ENCODE results near the gene TEX51.

The TEX51 gene

DNA sequence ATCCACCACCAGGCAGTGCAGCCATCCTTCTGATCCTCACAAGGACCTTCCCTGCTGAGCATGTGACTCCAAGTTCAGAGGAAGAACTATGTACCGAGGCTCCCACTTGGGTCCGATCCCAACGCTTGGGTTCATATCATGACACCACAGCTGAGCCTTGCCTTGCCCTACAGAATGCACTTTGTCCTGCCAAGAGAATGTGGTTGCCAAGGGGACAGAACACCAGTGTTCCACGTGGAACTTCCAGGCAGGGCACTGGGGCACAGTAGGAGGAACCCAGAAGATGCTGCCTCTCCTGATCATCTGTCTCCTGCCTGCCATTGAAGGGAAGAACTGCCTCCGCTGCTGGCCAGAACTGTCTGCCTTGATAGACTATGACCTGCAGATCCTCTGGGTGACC is at the start of gene TEX51:
Gene TEX51, plus strand, starts transcription at position 255 of the 400 bp plus-strand sequence. Its CDS starts 29 bp downstream, at position 284.
- DNase-seq, result no peak

DNA sequence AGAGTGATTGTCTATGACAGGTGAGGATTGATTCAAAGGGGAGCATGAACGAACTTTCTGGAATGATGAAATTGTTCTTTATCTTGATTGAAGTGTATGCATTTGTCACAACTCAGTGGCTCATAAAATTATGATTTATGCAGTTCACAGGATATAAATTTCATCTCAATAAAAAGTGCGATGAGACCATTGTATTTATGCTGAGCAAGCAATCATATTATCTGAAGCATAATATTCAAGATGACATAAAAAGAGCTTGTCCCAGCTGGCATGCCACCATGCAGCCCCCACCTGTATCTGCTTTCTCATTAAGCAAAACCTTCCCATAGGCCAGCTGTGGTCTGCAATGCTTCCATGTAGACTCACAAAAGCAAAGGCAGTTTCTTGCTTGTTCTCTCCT is 49.6 kb upstream of the TEX51 start:
- DNase-seq, result no peak

DNA sequence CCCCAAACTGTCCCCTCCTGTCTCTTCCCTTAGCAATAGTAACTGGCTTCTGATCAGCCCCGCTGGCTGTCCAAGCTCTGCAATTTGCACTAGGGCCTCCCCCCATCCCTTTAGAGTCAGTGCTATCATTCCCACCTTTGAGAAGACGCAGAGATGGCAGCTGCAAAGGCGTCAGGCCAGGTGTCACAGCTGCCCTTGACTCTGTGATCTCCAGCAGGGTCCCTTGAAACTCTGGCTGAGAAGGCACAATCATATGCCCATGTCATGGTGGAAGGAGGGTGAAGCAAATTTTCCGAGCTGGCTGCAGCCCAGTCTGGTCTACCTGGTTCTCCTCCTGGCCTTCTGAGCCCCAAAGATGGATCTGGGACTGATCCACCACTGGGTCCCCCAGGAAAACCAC is 49.2 kb upstream of the TEX51 start:
- no peak for DNase-seq

DNA sequence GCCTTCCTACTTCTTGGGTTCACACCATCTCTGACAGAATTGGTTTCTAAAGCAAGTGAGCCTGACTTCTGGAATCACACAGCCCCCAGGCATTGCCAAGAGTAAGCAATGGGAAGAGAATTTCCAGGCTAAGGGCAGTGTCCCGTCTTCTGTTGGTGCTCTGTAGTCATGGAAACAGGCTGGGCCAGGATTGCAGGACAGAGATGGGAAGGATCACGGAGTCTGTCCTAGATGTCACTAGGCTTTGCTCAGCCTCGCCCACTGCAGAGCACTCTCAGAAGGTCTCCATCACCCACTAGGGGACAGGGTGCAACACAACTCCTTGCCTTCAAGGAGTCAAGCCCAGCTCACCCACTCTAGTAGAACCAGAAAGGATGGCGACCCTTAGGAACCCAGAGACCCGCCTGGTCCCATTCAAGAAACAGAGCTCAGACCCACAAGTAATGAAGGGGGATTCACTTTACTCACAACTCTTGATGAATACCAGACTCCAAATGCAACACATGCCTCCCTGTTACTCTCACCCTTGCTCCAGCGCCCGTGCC is 48.6 kb upstream of the TEX51 start:
- no peak for DNase-seq

DNA sequence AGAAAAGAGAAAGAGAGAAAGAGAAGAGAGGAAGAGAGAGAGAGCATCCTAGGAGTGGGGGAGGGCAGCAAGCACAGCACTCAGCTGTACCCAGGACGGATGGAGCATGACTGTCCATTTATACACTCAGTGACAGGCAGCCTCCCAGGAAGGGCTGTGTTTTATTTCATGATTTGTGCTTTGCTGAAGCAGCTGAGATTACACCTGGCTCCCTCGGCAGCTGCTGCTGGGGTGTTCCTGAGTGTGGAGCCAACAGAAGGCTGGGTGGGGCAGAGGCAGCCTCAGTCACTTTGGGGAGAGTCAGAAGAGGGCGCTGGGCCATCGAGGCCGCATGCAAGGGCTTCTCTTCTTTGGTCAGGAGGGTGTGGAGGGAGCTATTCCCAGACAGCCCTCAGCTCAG is 47.8 kb upstream of the TEX51 start:
- DNase-seq, result no peak

DNA sequence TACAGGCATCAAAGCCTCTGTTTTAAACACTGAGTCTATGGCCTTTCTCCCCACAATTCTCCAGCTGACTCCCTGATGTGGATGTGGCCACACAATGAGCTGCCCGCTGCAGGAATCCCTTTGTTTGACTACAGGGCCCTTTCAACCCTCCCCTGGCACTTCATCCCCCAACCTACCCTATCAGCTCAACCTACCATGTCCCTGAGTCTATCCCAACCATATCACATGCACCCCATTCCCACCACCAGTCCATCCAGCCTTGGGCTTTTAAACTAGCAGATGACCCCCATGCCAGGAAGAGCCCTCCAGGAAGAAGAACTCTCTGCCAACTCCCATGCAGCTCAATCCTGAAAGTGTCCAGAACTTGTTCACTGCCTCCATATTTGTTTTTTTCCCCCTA is 46.9 kb upstream of the TEX51 start:
- DNase-seq, result no peak

DNA sequence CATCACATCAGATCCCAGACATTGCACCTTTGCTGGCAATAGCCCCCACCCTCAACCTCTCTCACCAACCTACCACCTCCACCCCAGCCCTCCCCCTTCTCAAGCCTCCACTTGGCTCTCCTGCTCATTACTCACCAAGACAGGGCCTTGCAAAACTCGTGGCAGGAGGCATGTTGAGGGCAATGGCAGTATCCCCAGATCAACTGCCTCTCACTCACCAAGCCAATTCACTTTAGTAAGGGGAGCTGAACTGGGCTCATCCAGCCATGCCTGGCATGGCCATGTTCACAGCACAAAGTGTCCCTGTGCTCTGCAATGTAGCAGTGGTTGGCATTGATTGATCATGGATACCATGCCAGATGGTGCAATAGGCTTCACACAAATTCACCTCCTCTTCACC is 46.3 kb upstream of the TEX51 start:
- DNase-seq, result no peak

DNA sequence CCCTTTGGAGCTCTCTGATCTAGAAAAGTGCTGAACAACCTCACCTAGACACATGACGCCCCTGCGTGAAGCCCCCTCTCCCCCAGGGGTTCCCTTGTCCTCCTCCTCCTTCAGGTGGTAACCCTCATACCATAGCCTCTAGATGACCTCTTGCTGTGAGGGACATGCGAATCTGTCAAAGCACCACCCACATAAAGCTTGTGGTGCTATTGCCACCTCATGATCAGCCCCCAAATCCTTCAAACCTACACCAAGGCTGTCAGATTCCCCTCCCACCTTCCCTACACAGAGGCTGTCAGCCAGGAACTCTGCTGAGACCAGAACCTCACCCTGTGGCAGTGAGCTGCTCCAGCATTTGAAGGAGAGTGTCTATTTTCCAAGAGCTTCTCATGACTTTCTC is 43.1 kb upstream of the TEX51 start:
- DNase-seq, result no peak

DNA sequence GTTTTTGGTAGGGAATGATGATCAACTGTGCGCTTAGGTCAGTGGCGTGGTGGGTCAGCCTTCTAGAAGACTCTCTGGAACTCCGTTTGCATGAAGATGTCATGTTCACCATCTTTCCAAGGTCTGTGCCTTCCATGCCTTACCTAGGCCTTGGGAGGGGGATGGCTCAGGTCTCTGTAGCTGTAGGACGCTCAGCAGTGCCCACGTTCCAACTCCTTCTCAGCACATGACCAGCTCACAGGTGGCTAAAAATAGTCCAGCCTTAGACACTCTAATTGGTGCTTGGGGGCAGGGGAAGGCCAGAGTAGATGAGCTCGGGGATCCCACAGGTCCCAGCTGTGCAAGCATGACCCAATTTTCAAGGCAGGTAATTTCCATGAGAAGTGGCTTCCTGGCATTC is 42.3 kb upstream of the TEX51 start:
- DNase-seq, result no peak

DNA sequence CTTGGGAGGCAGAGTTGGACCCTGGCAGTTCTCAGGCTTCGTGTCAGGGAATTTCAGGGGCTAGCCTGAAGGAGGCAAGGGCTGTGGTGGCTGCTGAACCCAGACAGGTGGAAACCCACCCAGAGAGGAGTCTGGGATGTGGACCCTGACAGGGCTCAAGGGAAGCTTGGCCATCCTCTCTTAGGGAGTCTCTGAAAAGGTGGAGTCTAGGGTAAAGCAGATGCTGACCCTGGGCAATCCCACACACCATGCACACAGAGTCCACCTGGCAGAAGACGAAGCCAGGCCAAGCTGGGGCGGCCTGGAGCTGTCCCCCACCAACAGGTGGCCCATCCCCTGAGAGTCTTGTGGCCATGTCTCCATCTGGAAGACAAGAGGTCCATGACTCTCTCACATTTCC is 41.2 kb upstream of the TEX51 start:
- no peak for DNase-seq

DNA sequence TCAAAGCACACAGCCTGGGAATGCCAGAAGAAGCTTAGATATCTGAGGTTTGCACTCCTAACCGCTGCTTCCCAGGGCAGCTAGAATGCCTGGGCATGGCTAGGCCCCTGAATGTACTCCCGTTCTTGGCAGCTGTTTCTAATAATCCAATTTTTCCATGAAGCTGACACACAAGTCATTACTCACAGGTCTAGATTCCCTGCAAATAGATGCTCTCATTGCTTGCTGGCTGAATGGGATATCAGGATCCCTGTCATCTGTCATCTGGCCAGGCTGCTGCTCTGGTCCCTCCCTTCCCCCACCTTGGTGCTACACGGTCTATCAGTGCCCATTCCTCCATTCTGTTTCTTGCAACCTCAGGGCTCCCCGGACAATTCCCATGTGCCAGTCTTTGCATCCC is 40.7 kb upstream of the TEX51 start:
- DNase-seq, result no peak

DNA sequence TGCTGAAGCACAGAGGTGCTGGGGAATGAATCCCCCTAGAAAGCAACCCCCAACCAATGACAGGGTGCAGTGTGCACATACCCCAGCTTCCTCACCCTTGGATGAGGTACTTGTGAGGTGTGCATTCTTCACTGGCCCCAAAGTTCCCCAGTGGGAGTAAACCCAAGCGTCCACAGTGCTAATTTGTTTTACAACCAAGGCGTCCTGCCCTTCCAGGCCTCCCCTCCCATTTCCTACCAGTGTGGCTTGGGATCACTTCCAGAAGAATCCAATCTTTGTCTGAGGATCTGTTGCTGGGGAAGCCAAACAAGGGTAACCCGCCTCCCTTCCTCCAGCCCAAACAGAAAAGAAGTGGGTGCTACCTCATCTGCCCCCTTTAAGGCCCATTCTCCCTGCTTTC is 40.3 kb upstream of the TEX51 start:
- no peak for DNase-seq

DNA sequence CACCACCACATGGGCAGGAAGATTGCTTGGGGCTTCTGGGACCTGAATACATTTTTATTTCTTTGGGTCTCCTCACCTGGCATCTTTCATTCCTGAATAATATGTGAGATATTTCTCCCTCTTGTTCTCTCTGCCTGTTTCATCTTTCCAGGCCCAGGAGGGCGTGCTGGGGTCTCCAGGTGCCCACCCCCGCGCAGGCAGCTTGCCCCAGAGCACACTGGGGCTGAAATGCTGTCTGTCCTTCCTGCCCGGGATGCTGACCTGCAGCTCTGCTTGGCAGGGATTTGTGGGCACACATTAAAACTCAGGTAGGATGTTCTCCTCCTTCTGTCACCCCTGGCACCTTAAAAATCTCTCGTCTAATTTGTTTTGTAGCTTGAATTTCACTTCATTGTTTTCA is 39.7 kb upstream of the TEX51 start:
- DNase-seq, result no peak

DNA sequence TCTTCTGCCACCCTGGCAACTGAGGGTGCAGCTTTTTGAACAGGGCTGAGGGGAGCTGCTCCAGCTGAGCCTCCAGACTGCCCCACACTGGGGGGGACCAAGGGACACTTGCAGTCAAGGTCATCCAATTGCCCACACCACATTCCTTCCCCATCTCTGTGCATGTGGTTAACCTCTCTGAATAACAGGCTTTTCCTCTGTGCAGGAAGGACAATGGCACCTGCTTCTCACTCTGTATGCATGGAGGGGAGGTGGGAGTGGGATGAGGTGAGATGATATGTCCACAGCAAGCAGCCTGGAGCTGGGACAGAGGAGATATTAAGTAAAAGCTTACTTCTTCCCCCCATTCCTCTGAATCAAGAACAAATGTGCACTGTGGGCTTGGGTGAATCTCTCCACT is 39.1 kb upstream of the TEX51 start:
- no peak for DNase-seq

DNA sequence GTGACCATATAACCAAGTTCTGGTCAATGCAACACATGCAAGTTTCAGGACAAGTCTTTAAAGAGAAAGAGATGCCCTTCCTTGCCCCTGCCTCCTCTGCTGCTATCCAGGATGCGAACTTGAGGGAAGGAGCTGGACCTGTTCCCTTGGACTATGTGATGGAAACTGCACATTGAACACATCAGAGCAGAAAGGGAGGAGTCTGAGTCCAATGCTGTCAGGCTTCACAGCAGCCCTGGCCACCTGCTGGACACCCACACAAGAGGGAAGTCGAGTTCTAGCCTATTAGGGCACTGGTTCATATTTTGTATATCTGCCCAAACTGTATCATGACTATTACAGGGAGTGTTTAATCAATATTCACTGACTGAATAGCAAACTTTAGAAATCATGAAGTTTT is 38.3 kb upstream of the TEX51 start:
- DNase-seq, result no peak

DNA sequence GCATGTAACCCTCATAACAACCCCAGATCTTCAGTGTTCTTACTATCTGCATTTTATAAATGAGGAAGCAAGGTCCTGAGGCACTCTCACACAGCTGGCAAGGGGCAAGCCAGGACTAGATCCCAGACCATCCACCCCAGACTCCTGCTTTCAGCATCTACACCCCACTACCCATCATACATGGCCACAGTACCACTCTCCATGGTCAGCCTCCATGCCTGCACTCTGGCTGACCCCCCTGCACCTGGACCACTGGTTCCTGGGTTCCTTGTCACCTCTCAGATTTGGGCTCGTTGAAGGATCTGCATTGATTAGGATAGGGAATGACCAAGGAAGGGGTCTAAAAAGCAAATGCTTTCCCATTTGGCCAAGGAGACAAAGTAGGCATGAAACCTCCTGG is 36.0 kb upstream of the TEX51 start:
- DNase-seq, result no peak

DNA sequence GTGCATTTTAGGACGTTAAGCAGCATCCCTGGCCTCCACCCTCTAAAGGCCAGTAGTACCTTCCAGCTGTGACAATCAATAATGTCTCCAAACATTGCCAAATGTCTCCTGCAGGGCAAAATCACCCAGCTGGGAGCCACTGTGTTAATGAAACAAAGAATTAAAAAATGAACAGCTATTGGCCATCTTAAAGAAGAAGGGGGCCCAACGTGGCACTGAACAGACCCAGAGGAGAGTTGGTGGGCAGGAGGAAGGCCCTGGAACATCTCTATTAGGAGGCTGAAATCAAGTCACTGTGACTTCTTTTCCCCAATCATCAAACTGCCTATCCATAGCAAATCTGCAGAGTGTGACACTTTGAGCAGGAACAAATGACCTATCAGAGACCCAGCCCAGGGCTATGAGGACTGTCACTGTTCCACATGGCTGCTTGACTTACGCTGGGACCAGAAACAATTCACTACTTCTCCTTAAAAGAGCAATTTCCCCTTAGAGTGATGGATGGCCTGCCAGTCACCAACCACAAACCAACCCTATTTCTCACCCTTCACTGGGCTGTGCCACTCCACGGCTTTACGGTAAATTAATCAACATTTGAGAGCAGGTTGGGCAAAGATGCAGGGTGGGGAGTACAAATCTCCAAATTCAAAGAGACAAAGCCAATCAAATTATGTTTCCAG is 35.2 kb upstream of the TEX51 start:
- peak in 1 of 2 experiments; percentile 53 for DNase-seq

DNA sequence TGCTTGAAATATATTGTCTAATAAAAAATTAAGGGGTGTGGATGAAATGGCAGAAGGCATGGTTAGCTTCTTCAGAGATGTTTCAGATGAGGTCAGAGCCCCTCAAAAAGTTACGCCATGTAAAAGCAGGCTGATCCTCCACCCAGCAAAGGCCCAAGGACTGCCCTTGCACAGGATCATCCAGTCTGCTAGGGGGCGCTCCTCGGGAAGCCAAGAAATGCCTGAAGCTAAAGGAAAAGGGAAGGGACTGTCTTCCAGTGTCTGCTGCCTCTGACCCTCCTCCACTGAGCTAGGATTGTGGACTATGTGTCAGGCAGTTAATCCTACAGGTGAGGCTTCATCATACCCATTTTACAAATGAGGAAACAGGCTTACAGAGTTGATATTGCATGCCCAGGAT is 33.8 kb upstream of the TEX51 start:
- DNase-seq, result no peak

DNA sequence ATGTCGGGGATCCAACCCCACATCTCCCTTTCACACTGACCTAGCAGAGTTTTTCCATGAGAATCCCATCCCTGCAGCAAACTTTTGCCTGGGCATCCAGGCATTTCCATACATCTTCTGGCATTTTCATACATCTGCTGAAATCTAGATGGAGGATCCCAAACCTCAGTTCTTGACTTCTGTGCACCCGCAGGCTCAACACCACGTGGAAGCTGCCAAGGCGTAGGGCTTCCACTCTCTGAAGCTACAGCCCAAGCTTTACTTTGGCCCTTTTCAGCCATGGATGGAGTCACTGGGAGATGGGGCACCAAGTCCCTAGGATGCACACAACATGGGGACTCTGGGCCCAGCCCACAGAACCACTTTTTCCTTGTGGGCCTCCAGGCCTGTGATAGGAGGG is 32.2 kb upstream of the TEX51 start:
- no peak for DNase-seq

DNA sequence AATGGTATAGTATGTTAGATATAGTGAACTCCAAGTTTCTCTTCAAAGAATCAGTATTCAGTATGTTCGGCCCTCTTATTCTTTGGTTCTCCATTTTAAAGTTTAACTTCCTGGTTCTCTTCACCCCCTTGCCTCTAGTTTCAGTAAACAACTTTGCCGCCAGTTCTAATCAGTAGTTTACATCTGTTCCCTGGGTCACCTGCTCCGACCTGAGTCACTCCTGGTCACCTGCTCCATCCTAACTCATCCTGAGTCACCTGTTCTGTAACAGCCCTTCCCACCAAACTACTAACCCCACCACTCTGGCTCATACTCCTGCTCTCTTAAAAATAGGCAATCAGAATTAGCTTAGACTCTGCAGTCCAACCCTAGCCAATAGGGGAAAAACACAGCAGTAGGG is 23.7 kb upstream of the TEX51 start:
- DNase-seq, result no peak

DNA sequence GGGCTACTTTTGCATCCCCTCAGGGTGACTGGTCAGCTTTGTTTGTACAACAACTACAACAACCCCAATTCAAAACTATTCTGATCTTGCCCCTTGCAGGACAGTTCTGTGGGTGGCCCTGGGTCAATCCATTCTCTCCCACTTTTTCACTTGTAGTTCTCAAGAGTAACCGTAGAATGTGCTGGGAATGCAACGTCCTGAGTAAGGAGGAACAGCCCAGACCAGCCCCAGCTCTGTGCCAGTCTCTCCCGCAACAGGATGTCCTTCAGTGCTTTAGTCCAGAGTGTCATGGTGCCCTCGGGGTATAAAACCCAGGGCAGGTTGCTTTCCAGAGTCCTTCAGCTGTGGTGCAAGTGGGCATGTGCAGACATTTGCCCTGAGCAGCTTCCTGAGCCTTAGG is 22.1 kb upstream of the TEX51 start:
- no peak for DNase-seq

DNA sequence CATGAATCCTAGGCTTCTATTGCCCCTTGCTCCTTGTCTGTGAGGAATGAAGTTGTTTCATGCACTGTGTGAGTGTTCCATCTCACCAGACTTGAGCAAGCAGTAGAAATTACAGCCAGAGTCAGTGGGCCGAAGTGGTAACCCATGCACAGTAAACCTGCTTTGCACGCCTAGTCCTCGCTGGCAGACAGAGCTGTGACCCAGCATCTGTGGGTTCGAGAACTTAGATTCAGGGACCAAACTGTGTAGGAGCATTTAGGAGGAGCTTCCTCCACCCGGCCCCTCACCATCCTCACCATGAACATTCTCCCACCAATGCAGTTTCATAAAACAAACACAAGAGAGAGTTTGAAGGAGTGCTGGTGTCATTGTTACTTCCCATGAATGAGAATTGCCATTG is 21.6 kb upstream of the TEX51 start:
- no peak for DNase-seq

DNA sequence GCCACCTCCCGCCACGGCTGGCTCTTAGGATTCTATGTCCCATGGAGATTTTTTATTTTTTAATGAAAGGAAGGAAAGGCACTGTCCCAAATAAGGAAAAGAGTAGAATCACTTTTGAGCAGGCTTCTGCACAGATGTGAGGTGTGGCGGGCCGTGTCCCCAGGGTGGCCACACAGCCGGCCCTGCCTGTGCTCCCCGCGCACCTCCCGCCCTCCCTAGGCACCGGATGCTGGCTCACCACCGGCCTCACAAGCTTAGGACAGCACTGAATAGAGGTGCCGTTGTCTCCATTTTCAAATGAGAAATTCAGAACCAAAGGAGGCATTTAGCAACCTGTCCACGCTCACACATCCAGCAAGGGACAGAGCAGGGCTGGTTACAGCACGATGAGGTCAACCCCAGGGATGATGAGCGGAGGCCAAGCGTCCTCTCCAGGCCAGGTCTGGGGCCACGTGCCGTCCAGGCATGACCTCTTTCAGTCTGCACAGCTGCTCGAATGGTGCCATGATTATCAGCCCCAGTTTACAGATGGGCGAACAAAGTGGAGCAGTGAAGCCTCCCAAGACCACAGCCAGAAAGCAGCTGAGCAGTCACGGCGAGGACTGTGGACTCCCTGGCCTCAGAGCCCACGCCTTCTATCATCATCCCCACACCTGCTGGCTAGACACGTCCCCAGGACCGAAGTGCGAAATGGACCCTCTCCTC is 20.7 kb upstream of the TEX51 start:
- no peak for DNase-seq

DNA sequence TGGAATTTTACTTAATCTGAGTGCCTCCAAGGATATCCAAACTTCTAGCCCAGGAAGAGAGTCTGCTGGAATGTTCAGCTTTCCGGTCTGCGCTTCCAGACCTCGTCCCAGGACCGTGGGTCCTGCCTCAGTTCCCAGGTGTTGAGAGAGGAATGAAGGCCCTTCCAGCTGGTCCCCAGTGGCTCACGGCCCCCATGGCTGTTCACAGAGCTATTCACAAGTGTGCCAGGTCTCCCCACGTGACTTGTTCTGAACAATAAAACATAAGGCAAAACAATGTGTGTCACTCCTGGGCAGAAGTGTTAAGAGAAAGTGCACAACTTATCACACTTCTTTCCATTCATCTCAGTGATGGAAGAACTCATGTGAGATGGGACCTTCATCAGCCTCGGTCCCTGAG is 20.1 kb upstream of the TEX51 start:
- no peak for DNase-seq
